Mucosa of descending colon (tissue), 3 donors: ENCODE results near the gene SPRR2D. TPM values are rescaled to one million over a fixed set of nuclear protein-coding genes. Genes with fewer than 3 reads are reported as not detected.
"Not testable (repeated sequence)": the region's sequence is repeated elsewhere in the genome, so short reads cannot be mapped to it uniquely, and the experiment has no call there.

Experiments used
- ATAC-seq: fragments of 200-7000 bp; cut with Tn5 transposase; one replicate; pipeline ENCODE4 v1.9.1; 2020; ENCODE audit warnings: mild to moderate bottlenecking, moderate library complexity
- DNase-seq, 3 donors: peaks; one replicate each; pipeline ENCODE4 v3.0.0-alpha.2; 2020
- H3K36me3 ChIP-seq: fragments of 200-600 bp; one replicate; pipeline ENCODE4 v1.8.0; 2021; ENCODE audit warnings: low read depth, mild to moderate bottlenecking
- H3K4me1 ChIP-seq: fragments of 200-600 bp; one replicate; pipeline ENCODE4 v1.8.0; 2021; ENCODE audit warnings: low read depth, mild to moderate bottlenecking
- H3K4me3 ChIP-seq: fragments of 200-600 bp; one replicate; pipeline ENCODE4 v1.8.0; 2021; ENCODE audit warnings: mild to moderate bottlenecking
- H3K9me3 ChIP-seq: fragments of 200-600 bp; one replicate; pipeline ENCODE4 v1.8.0; 2021; ENCODE audit warnings: mild to moderate bottlenecking
- intact Hi-C, 2 donors: fragments of 100-400 bp; cut with DNase I in 1 of 2; cut with micrococcal nuclease in 1 of 2; formaldehyde crosslinking; loops; one replicate each; pipeline versions ENCODE4 v1.11.0 to v1.11.1; 2022; cut with DNase I, micrococcal nuclease
- total RNA-seq, 3 donors: library from RNA; stranded (reverse); fragmentation: NEBNext Ultra II Directional in 2 of 3; extraction: Animal tissue kit (Norgen Biotek cat#: 25700) in 2 of 3; gene quantifications; one replicate each; pipeline versions ENCODE4 v1.2.1 to v1.2.4, GENCODE V29; 2021 to 2023
- TF ChIP-seq, protein P1 (sequence below): fragments of 200-600 bp; IDR thresholded peaks from one replicate; pipeline ENCODE4 v1.8.0; 2022; ENCODE audit warnings: antibody characterized with exemption, mild to moderate bottlenecking
- donor health status: DM: no; HTN: no; CAD: no; lungs with moderate emphysema.
- donor health status: DM: no; HTN: no; CAD: no.
- donor health status: DM: no; HTN: yes; CAD: no.

Gene SPRR2D
- total RNA-seq, 3 donors from 2014 or later: 0.41 TPM; not detected in 2

DNA sequence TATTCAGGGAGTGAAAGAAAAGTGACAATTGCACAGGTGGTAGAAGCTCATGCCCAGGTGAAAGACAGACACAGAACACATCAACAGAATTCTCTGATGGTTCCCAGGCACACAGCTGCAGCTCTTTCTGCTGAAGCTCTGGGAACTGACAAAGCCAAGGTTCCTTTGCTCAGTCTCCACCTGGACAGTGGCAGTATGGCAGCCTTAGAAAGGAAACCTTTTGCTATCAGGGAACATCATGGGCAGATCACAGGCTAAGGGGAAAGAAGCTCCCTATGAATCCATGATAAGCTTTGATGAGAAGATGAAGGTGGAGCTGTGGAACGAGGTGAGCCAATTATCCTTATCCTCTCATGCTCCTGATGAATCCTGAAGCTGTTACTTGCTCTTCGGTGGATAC is 29.3 kb upstream of the SPRR2D start:
- ATAC-seq (no peak), DNase-seq (no peak)
- intact Hi-C loops: no loop called here
- Histone ChIP-seq H3K9me3 (no peaks in the 10 kb centered on the region), H3K4me1 (no peaks in the 10 kb centered on the region), H3K36me3 (no peaks in the 10 kb centered on the region), H3K4me3 (no peak overlapping the region)
- TF ChIP-seq, protein P1, sequence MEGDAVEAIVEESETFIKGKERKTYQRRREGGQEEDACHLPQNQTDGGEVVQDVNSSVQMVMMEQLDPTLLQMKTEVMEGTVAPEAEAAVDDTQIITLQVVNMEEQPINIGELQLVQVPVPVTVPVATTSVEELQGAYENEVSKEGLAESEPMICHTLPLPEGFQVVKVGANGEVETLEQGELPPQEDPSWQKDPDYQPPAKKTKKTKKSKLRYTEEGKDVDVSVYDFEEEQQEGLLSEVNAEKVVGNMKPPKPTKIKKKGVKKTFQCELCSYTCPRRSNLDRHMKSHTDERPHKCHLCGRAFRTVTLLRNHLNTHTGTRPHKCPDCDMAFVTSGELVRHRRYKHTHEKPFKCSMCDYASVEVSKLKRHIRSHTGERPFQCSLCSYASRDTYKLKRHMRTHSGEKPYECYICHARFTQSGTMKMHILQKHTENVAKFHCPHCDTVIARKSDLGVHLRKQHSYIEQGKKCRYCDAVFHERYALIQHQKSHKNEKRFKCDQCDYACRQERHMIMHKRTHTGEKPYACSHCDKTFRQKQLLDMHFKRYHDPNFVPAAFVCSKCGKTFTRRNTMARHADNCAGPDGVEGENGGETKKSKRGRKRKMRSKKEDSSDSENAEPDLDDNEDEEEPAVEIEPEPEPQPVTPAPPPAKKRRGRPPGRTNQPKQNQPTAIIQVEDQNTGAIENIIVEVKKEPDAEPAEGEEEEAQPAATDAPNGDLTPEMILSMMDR: no peak

DNA sequence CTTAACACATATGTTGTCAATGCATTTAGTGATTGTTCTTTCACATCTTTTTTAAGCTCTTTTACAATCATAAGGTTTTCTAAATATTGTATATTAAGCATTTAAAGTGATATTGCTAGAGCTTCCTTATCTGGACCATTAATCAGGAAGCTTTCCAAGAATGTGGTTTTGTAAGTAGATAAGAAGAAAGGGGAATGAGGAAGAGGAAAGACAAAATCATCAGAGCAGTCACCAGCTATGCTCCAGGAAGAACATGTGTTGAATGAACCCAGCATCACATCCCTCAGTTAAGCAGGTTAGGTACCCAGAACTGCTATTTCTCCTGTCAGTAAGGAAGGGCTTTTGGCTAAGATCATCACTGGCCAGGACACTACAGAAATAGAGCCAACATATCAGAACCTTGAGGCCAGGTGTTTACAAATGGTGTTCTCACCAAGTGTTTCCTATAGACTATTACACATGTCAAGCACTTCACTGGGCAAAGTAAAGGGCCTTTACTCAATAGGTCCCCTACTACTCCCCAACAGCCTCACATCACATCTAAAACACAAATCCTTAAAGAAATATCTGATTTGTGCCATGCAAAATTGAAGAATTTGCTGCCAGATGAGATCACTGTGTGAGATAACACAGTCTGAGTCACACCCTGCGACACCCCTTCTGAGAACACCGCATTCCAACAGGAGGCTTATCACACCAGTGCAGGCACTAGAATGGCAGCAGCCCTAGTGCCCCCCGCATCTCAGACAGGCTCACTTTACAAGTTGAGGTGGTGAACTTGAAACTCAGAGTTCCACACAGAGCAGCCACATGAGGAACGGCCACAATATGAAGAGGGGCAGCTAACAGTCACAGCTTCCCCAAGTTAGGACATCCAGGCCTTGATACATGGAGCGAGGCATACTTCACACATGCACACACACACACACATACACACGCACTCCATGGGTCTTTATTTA is 18.2 kb upstream of the SPRR2D start:
- TF ChIP-seq, protein P1: no peak
- ATAC-seq (no peak), DNase-seq (no peak)
- no peak overlapping the region for H3K4me3 ChIP-seq
- H3K36me3 ChIP-seq: no peaks in the 10 kb centered on the region
- H3K4me1 ChIP-seq: no peaks in the 10 kb centered on the region
- intact Hi-C loops: no loop called here
- no peaks in the 10 kb centered on the region for H3K9me3 ChIP-seq

DNA sequence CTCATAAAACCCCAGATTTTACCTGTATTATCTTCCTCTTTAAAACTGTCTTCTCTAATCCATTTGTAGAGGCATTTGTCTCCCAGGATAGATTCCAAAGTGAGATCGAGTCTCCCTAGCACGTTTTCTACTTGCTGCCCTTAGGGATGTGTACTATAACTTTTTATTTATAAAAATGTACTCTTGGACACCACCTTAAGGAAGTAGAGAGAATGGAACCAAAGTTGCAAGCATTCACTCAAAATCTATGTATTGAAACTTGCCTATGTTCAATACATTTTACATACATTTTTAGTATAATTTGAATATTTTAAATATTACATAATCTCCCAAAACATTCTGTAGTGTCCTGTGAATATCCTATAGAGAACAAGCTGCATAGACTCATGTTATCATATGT is 17.2 kb upstream of the SPRR2D start:
- TF ChIP-seq, protein P1: no peak
- Histone ChIP-seq H3K4me3 (no peak overlapping the region), H3K36me3 (no peaks in the 10 kb centered on the region), H3K9me3 (no peaks in the 10 kb centered on the region), H3K4me1 (no peaks in the 10 kb centered on the region)
- ATAC-seq (no peak), DNase-seq (no peak)
- intact Hi-C loops: no loop called here

DNA sequence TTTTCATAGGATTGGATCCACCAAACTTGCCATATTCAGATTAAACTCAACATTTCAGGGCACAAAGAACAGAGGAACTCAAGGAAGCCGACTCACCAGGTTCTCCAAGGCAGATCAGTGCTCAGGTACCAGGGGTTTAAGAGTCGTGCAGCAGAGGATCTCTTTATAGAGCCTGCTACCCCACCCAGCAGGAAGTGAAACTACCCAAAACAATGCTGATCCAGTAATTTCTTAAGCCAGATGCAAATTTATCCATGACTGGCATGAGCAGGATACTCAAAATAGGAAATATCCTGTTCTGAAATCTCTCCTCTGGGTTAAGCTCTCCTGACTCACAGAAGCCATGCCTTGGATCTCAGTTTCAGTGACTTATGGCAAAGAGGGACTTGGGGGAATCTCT is 16.5 kb upstream of the SPRR2D start, which contains the start of gene SPRR2A:
SPRR2A (minus strand) TSS at position 138 of the 400 bp plus-strand sequence. CDS start 777 bp downstream, outside the sequence.
- intact Hi-C loops: no loop called here
- no peaks in the 10 kb centered on the region for H3K4me1 ChIP-seq
- TF ChIP-seq, protein P1: no peak
- H3K9me3 ChIP-seq: no peaks in the 10 kb centered on the region
- H3K4me3 ChIP-seq: no peak within 1 kb of the TSS
- ATAC-seq (no peak), DNase-seq (no peak)
- no peaks in the 10 kb centered on the region for H3K36me3 ChIP-seq

DNA sequence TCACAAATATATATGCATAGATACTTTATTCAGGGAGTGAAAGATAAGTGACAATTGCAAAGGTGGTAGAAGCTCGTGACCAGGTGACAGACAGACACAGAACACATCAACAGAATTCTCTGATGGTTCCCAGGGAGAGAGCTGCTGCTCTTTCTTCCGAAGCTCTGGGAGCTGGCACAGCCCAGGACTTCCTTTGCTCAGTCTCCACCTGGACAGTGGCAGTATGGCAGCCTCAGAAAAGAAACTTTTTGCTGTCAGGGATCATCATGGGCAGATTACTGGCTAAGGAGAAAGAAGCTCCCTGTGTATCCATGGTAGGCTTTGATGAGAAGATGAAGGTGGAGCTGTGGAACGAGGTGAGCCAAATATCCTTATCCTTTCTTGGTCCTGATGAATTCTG is 15.2 kb upstream of the SPRR2D start:
- H3K4me1 ChIP-seq, ATAC-seq, H3K36me3 ChIP-seq, DNase-seq, intact Hi-C loops, H3K9me3 ChIP-seq, H3K4me3 ChIP-seq: not testable (repeated sequence)

DNA sequence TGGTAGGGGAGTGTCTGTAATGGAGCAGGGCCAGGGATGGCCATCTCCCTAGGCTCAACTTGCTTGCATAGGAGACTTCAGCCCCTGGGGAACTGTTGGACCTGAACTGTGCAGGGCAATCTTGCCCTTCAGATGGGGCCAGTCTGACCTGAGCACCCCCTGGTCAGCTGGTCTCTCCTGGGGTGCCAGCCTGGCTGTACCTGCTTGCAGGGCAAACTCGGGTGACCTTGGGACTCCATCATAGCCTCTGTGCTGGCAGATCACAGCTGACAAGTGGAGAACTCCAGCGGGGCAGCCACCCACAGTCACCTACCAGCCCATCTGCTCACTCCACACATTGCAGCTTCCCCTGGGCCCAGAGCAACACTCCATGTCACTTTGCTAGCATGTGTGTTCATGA is 8.3 kb upstream of the SPRR2D start:
- no peak overlapping the region for H3K4me3 ChIP-seq
- DNase-seq (no peak), ATAC-seq (no peak)
- no peaks in the 10 kb centered on the region for H3K4me1 ChIP-seq
- H3K9me3 ChIP-seq: no peaks in the 10 kb centered on the region
- TF ChIP-seq, protein P1: no peak
- intact Hi-C loops: no loop called here
- H3K36me3 ChIP-seq: no peaks in the 10 kb centered on the region
